Mucosa of rectum (tissue), 2 donors: ENCODE data around the gene UBAP1.
"Not testable (repeated sequence)": the region's sequence is repeated elsewhere in the genome, so short reads cannot be mapped to it uniquely, and the experiment has no call there.

ENCODE experiments used
- H3K27ac ChIP-seq, 2 donors: one replicate each; pipeline ENCODE4 v1.7.0; 2013; ENCODE audit warnings: inconsistent platforms in 2 of 2, low read depth in 2 of 2, low read length in 2 of 2
- H3K27me3 ChIP-seq, 2 donors: one replicate each; pipeline ENCODE4 v1.7.0; 2013; ENCODE audit warnings: low read length in 2 of 2; ENCODE audit not compliant: control insufficient read depth in 2 of 2, insufficient read depth in 2 of 2
- H3K36me3 ChIP-seq, 2 donors: one replicate each; pipeline ENCODE4 v1.7.0; 2013; ENCODE audit warnings: low read length in 2 of 2; ENCODE audit not compliant: control insufficient read depth in 2 of 2, insufficient read depth in 2 of 2
- H3K4me1 ChIP-seq, 2 donors: one replicate each; pipeline ENCODE4 v1.7.0; 2013; ENCODE audit warnings: low read length in 2 of 2, mild to moderate bottlenecking in 1 of 2; ENCODE audit not compliant: control insufficient read depth in 2 of 2, insufficient read depth in 2 of 2
- H3K4me3 ChIP-seq, 2 donors: one replicate each; pipeline ENCODE4 v1.7.0; 2013; ENCODE audit warnings: low read length in 2 of 2
- H3K9ac ChIP-seq, 2 donors: one replicate each; pipeline ENCODE4 v1.7.0; 2013; ENCODE audit warnings: low read length in 2 of 2, low read depth in 1 of 2, mild to moderate bottlenecking in 1 of 2
- H3K9me3 ChIP-seq, 2 donors: one replicate each; pipeline ENCODE4 v1.7.0; 2013; ENCODE audit warnings: low read length in 2 of 2; ENCODE audit not compliant: control insufficient read depth in 2 of 2
- donor health status: healthy.
- donor health status: Normal muscosa, but diverticular disease.

Gene UBAP1

GRCh38 chr9:34279411-34279810 lies 100.6 kb downstream of the UBAP1 start:
- Histone ChIP-seq H3K4me1 (peaks cover 0 to 3% of the 10 kb centered on the region in 2 donors), H3K27me3 (no peaks in the 10 kb centered on the region), H3K4me3 (no peak overlapping the region), H3K9ac (no peak overlapping the region), H3K27ac (no peak overlapping the region), H3K36me3 (no peaks in the 10 kb centered on the region), H3K9me3 (no peaks in the 10 kb centered on the region)

DNA sequence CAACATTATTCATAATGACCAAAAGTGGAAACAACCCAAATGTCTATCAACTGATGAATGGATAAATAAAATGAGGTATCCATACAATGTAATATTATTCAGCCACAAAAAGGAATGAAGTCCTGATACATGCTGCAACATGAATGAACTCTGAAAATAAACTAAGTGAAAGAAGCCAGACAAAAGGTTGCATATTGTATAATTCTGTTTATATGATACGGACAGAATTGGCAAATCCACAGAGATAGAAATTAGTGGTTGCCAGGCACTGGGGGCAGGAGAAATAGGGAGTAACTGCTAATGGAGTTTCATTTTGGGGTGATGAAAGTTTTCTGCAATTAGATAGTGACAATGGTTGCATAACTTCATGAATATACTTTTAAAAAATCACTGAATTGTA lies 103.3 kb downstream of the UBAP1 start:
- Histone ChIP-seq H3K4me3 (no peak overlapping the region), H3K27ac (no peak overlapping the region), H3K36me3 (no peaks in the 10 kb centered on the region), H3K9me3 (no peaks in the 10 kb centered on the region), H3K9ac (no peak overlapping the region), H3K27me3 (no peaks in the 10 kb centered on the region), H3K4me1 (peaks cover 0 to 3% of the 10 kb centered on the region in 2 donors)

DNA sequence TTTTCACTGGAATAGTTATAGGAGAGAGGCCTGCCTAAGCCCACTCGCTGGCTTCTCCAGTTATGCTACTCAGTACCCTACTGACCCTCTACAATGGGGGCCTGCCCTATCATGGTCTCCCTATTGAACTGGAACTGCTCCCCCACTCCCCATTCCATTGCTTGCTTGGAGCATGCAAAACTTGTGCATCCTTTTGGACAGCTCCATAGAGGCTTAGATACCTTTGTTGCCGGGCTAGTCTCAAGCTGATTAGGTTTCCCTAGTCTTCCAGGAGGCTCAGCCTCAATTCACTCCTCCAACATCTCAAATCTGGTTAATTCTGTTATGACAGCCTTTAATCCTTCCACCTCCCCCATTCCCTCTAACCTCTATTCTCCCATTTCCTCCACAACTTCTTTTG lies 110.3 kb downstream of the UBAP1 start:
- no peaks in the 10 kb centered on the region for H3K36me3 ChIP-seq
- H3K4me3 ChIP-seq: no peak overlapping the region
- no peak overlapping the region for H3K9ac ChIP-seq
- H3K27ac ChIP-seq: no peak overlapping the region
- H3K4me1 ChIP-seq: no peaks in the 10 kb centered on the region
- no peaks in the 10 kb centered on the region for H3K9me3 ChIP-seq
- H3K27me3 ChIP-seq: no peaks in the 10 kb centered on the region

DNA sequence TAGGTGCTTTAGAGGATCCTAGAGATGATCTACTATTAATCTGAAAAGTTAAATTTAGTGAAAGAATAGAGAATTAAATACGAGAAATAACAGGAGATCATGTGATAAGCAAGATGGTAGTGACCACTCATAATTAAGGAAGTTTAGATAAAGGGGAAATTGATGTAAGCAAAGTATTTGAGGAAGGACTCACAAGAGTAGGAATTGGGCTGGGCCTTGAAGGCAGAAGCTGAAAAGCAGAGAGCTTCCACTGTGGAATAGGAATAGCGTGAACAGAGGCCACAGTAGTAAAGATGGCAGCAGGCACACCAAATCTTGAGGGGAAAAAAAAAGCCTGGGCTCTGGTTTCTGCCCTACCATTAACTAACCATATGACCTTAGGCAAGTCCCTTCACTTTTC lies 112.2 kb downstream of the UBAP1 start:
- Histone ChIP-seq H3K4me3 (no peak overlapping the region), H3K27me3 (no peaks in the 10 kb centered on the region), H3K9ac (no peak overlapping the region), H3K4me1 (no peaks in the 10 kb centered on the region), H3K36me3 (no peaks in the 10 kb centered on the region), H3K27ac (no peak overlapping the region), H3K9me3 (no peaks in the 10 kb centered on the region)

DNA sequence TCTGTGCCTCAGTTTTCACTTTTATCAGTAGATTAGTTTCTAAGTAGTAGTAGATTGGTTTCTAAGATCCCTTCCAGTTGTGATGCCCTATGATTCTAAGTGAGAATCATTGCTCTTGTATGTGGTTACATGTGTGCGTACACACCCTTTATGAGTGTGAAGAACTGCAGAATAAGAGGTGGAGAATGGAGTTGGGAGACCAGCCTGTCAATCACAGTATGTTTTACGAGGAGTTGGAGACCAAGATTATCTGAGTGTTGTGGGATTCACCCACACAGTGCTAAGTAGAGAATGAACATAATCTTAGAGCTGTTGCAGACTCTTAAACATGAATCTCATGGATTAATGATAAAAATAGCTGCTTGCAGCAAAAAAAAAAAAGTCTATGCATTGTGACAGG lies 112.6 kb downstream of the UBAP1 start:
- H3K9me3 ChIP-seq: no peaks in the 10 kb centered on the region
- no peak overlapping the region for H3K9ac ChIP-seq
- H3K36me3 ChIP-seq: no peaks in the 10 kb centered on the region
- H3K27ac ChIP-seq: no peak overlapping the region
- no peak overlapping the region for H3K4me3 ChIP-seq
- H3K27me3 ChIP-seq: no peaks in the 10 kb centered on the region
- no peaks in the 10 kb centered on the region for H3K4me1 ChIP-seq

- Histone ChIP-seq H3K4me1 (no peaks in the 10 kb centered on the region), H3K36me3 (no peaks in the 10 kb centered on the region), H3K27ac (no peak overlapping the region), H3K27me3 (no peaks in the 10 kb centered on the region), H3K9ac (no peak overlapping the region), H3K9me3 (no peaks in the 10 kb centered on the region), H3K4me3 (no peak overlapping the region)
Observed at GRCh38 chr9:34292552-34292951, 113.7 kb downstream of the UBAP1 start.

DNA sequence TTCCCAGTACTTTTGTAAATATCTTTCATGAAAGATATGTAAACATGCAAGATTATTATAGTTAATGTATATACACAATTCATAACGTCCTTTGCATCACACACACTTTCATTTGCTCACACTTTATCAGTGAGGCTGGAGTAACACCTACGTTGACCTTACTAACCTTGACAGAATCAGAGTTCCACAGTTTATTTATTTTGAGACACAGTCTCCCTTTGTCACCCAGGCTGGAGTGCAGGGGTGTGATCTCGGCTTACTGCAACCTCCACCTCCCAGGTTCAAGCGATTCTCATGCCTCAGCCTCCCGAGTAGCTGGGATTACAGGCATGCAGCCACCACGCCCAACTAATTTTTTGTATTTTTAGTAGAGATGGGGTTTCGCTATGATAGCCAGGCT lies 122.2 kb downstream of the UBAP1 start:
- H3K27me3 ChIP-seq, H3K9ac ChIP-seq: not testable (repeated sequence)

More for the DNA sequence above, 122.2 kb downstream of the UBAP1 start:
- H3K9me3 ChIP-seq, H3K36me3 ChIP-seq, H3K27ac ChIP-seq, H3K4me1 ChIP-seq, H3K4me3 ChIP-seq: not testable (repeated sequence)
